IPS-18c (cell line): ENCODE measurements around the gene CCDC149.

ENCODE experiments used
- H3K4me3 ChIP-seq: 2 replicates; pipeline ENCODE4 v1.7.0; 2013; ENCODE audit warnings: low read depth, mild to moderate bottlenecking, low read length, moderate library complexity; ENCODE audit not compliant: insufficient read depth
- H3K9me3 ChIP-seq: one replicate; pipeline ENCODE4 v1.6.1; 2013; ENCODE audit warnings: mild to moderate bottlenecking, low read length, moderate library complexity; ENCODE audit not compliant: control insufficient read depth, insufficient read depth

The CCDC149 gene

GRCh38 chr4:24863799-24864198, 49.0 kb downstream of the CCDC149 start:
- no peak overlapping the region for H3K4me3 ChIP-seq

GRCh38 chr4:24862073-24862751, 50.6 kb downstream of the CCDC149 start:
- peaks cover 14% of the 10 kb centered on the region for H3K9me3 ChIP-seq
- no peak overlapping the region for H3K4me3 ChIP-seq

More at GRCh38 chr4:24863799-24864198, 49.0 kb downstream of the CCDC149 start:
- peaks cover 14% of the 10 kb centered on the region for H3K9me3 ChIP-seq

- Histone ChIP-seq H3K9me3 (peaks cover 12% of the 10 kb centered on the region), H3K4me3 (no peak overlapping the region)
Measured at GRCh38 chr4:24858550-24858949, 54.3 kb downstream of the CCDC149 start.

DNA sequence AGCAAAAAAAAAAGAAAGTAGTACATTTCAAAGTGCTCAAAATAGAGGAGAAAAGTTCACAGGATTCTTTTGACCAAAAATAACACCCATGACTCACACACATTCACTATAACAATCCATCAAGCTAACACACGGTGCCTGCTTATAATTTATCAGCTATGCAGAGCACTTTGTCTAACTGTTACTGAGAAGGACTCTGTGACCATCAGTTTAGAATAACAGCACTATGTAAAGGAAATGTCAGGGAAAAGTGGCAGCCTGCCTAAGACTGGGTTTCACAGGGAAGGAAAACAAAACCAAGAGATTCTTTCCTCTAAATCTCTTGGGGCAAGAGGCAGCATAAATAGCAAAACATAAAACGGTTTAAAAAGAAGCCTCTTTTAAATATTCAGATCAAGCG, 54.8 kb downstream of the CCDC149 start:
- peaks cover 8% of the 10 kb centered on the region for H3K9me3 ChIP-seq
- no peak overlapping the region for H3K4me3 ChIP-seq

DNA sequence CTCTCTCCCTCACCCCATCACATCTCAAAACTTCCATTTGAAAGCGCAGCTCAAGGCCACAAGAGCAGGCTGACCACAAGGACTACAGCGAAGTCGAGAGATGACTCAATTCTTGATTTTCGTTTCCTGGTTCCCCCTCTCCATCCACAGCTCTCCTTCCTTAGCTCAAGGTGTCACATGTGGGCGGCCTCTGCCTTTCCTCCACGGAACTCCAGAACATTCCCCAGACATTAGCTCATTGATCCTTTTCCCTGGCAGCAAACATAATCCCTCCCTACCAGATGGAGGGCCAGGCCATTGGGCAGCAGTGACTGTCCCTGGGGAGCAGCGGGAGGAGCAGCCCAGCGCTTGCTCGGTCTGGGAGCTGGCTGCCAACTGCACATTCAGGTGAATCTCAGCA, 56.3 kb downstream of the CCDC149 start:
- H3K4me3 ChIP-seq, result no peak overlapping the region
- H3K9me3 ChIP-seq, result peaks cover 2% of the 10 kb centered on the region

DNA sequence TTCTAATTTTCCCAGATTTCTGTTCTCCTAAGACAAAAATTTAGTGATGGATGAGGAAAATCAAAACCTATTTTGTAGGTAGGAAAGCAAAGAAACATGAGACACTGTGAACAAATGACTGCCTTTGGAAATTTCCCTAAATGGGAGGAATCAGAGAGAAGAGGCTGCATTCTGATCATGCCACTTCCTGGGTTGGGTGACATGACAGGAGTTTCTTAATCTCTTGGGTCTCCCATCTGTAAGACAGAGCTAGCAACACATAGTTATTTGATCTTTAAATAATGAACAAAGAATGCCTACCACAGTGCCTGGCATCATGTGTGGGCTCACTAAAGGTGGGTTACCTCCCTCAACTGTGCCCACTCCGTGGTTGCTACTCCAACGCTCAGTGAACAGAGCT, 57.1 kb downstream of the CCDC149 start:
- Histone ChIP-seq H3K9me3 (peaks cover 2% of the 10 kb centered on the region), H3K4me3 (no peak overlapping the region)

DNA sequence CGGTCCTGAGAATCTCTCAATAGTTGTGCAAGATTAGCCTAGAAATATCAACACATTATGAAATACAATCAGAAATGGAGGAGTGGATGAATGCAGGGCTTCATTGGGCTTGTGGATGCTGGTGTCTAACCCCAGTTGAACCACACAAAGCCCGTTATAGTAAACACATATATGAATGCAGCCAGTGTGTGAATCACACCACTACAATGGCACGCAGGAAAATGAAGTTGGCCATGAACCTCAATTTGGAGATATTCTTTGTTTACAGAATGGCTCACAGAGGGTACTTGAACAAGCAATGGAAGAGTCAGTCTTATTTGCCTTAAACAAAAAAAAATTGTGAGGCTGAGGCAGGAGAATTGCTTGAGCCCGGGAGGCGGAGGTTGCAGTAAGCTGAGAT, 59.7 kb downstream of the CCDC149 start:
- Histone ChIP-seq H3K4me3 (no peak overlapping the region), H3K9me3 (peaks cover 2% of the 10 kb centered on the region)

GRCh38 chr4:24850674-24851073, 62.2 kb downstream of the CCDC149 start:
- H3K4me3 ChIP-seq, result no peak overlapping the region
- H3K9me3 ChIP-seq, result peaks cover 1% of the 10 kb centered on the region

- H3K4me3 ChIP-seq, result no peak overlapping the region
- H3K9me3 ChIP-seq, result no peaks in the 10 kb centered on the region
Measured at GRCh38 chr4:24849756-24850155, 63.1 kb downstream of the CCDC149 start.

DNA sequence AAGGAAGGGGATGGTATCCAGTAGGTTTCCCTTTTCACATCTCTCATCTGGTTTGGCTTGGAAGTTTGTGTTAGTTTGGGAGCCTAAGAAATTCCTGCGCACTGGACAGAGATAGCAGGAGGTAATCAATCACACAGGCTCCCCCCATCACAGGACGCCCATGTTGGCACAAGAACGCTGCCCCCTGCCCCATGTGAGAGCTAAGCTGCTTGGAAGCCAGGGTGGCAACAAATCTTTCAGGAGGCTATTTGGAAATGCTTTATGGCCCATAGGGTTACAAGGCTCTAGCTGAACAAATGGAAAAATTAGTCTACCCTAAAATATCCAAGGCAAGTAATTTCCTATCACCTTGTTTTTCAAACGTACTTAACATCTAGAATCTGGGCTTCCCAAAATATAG, 63.5 kb downstream of the CCDC149 start:
- no peak overlapping the region for H3K4me3 ChIP-seq
- H3K9me3 ChIP-seq, result no peaks in the 10 kb centered on the region

GRCh38 chr4:24846716-24847115, 66.1 kb downstream of the CCDC149 start:
- Histone ChIP-seq H3K4me3 (no peak overlapping the region), H3K9me3 (no peaks in the 10 kb centered on the region)

- no peak overlapping the region for H3K4me3 ChIP-seq
- H3K9me3 ChIP-seq, result no peaks in the 10 kb centered on the region
Measured at GRCh38 chr4:24845902-24846301, 66.9 kb downstream of the CCDC149 start.

- Histone ChIP-seq H3K9me3 (no peaks in the 10 kb centered on the region), H3K4me3 (no peak overlapping the region)
Measured at GRCh38 chr4:24845132-24845531, 67.7 kb downstream of the CCDC149 start.

- no peak overlapping the region for H3K4me3 ChIP-seq
- H3K9me3 ChIP-seq, result no peaks in the 10 kb centered on the region
Measured at GRCh38 chr4:24843096-24843495, 69.7 kb downstream of the CCDC149 start.

DNA sequence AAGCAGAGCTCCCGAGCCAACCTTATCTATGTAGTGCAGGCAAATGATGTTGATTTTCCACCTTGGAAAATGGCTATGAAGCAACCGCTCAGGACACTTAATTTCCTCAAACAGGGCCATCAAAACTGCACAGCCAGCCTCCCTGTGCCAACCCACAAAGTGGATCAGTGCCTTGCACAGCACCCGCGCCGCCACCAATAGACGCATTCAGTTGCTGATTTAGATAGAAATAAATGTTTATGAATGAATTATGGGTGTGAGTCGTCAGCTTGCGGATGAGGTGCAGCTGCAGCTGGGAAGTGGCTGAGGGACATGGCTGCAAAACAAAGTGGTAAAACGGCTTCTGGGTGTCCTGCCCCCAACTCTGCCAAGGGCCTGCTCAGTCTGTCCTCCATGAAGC, 70.5 kb downstream of the CCDC149 start:
- Histone ChIP-seq H3K4me3 (no peak overlapping the region), H3K9me3 (no peaks in the 10 kb centered on the region)

GRCh38 chr4:24840826-24841543, 71.9 kb downstream of the CCDC149 start:
- H3K9me3 ChIP-seq, result no peaks in the 10 kb centered on the region
- no peak overlapping the region for H3K4me3 ChIP-seq

GRCh38 chr4:24840362-24840761, 72.5 kb downstream of the CCDC149 start:
- Histone ChIP-seq H3K9me3 (no peaks in the 10 kb centered on the region), H3K4me3 (no peak overlapping the region)

DNA sequence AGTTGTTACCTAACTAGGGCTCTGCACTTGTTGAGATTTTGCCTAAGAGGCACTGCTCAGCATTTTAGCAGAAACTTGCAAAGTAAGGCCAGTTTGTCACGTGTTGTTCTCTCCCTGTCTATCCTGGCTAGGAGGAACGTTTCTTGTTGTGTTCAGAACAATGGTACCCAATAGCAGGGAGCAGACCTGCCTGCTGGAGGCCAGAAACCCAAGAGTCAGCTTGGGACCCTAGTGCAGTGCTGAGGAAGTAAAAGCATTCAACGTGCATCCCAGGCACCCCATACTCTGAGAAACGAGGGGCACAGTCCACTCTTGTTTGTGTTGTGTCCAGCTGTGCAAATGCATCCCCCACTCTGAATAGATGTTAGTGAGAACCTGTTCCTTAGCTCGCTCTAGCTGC, 75.1 kb downstream of the CCDC149 start:
- no peak overlapping the region for H3K4me3 ChIP-seq

GRCh38 chr4:24837336-24837735, 75.5 kb downstream of the CCDC149 start:
- Histone ChIP-seq H3K4me3 (no peak overlapping the region), H3K9me3 (no peaks in the 10 kb centered on the region)

More for the DNA sequence above, 75.1 kb downstream of the CCDC149 start:
- no peaks in the 10 kb centered on the region for H3K9me3 ChIP-seq
